Activated CD8-positive, alpha-beta T cell treated with anti-CD3 and anti-CD28 coated beads for 36 hours (primary cell): ENCODE results near the gene PIM1. TPM values are rescaled to one million over a fixed set of nuclear protein-coding genes. Genes with fewer than 3 reads are reported as not detected.
"Not testable (repeated sequence)": the region's sequence is repeated elsewhere in the genome, so short reads cannot be mapped to it uniquely, and the experiment has no call there.

Experiments
- ATAC-seq: fragments of 200-7000 bp; cut with Tn5 transposase; one replicate; pipeline ENCODE4 v1.10.0; 2021; ENCODE audit warnings: mild to moderate bottlenecking, moderate library complexity
- CTCF ChIA-PET: fragments of 350-600 bp; sonication (Branson Sonifier 250); formaldehyde crosslinking; loops from one replicate; lab custom pipeline; 2021; ENCODE audit warnings: antibody characterized with exemption; lab: Charles Lee
- POLR2A ChIA-PET: fragments of 350-600 bp; sonication (Branson Sonifier 250); formaldehyde crosslinking; loops from one replicate; lab custom pipeline; 2021; ENCODE audit warnings: antibody characterized with exemption; lab: Charles Lee
- DNase-seq: peaks from one replicate; pipeline ENCODE4 v3.0.0-alpha.2; 2020
- H3K27ac Mint-ChIP-seq: one replicate; pipeline ENCODE4 v1.8.0; 2021; ENCODE audit warnings: mild to moderate bottlenecking, mixed read lengths
- H3K27me3 Mint-ChIP-seq: one replicate; pipeline ENCODE4 v1.8.0; 2021; ENCODE audit warnings: mixed read lengths
- H3K36me3 Mint-ChIP-seq: one replicate; pipeline ENCODE4 v1.8.0; 2021; ENCODE audit warnings: low read depth, mixed read lengths
- H3K4me1 Mint-ChIP-seq: one replicate; pipeline ENCODE4 v1.8.0; 2021; ENCODE audit warnings: low read depth, mixed read lengths
- H3K4me3 Mint-ChIP-seq: one replicate; pipeline ENCODE4 v1.8.0; 2021; ENCODE audit warnings: mild to moderate bottlenecking, moderate library complexity, mixed read lengths
- H3K9me3 Mint-ChIP-seq: one replicate; pipeline ENCODE4 v1.8.0; 2021; ENCODE audit warnings: mixed read lengths
- intact Hi-C: fragments of 100-400 bp; cut with micrococcal nuclease; formaldehyde crosslinking; loops from one replicate; pipeline ENCODE4 v1.10.0; 2022
- total RNA-seq, 2 experiments: library from RNA; stranded (reverse); gene quantifications; one replicate each; pipeline ENCODE4 v1.2.3, GENCODE V29; 2021
- TF ChIP-seq, protein P1 (sequence below): fragments of 200-600 bp; IDR thresholded peaks from one replicate; pipeline ENCODE4 v1.8.0; 2022; ENCODE audit warnings: antibody characterized with exemption, mild to moderate bottlenecking

The PIM1 gene
- total RNA-seq, 2 experiments from 2014 or later: 293 to 305 TPM

- ChIA-PET POLR2A (interaction anchor here (1.0 to 13.5 kb wide), 6 partner anchors 11 to 155 kb away, joined by 3 to 261 read pairs (median 141); no protein-coding TSS in a partner anchor), CTCF (interaction anchor here (1.6 to 18.8 kb wide), 5 partner anchors 11 to 151 kb away, joined by 3 to 502 read pairs (median 57); no protein-coding TSS in a partner anchor)
- H3K36me3 Mint-ChIP-seq: peaks cover 55% of the 10 kb centered on the region
- TF ChIP-seq, protein P1, sequence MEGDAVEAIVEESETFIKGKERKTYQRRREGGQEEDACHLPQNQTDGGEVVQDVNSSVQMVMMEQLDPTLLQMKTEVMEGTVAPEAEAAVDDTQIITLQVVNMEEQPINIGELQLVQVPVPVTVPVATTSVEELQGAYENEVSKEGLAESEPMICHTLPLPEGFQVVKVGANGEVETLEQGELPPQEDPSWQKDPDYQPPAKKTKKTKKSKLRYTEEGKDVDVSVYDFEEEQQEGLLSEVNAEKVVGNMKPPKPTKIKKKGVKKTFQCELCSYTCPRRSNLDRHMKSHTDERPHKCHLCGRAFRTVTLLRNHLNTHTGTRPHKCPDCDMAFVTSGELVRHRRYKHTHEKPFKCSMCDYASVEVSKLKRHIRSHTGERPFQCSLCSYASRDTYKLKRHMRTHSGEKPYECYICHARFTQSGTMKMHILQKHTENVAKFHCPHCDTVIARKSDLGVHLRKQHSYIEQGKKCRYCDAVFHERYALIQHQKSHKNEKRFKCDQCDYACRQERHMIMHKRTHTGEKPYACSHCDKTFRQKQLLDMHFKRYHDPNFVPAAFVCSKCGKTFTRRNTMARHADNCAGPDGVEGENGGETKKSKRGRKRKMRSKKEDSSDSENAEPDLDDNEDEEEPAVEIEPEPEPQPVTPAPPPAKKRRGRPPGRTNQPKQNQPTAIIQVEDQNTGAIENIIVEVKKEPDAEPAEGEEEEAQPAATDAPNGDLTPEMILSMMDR: no peak
- DNase-seq (no peak), ATAC-seq (no peak)
- H3K4me3 Mint-ChIP-seq: peak overlapping the region; percentile 8
- peak overlapping the region; percentile 91 for H3K27ac Mint-ChIP-seq
- intact Hi-C loops: no loop called here
- H3K4me1 Mint-ChIP-seq: peaks cover 67% of the 10 kb centered on the region
- no peaks in the 10 kb centered on the region for H3K27me3 Mint-ChIP-seq
- no peaks in the 10 kb centered on the region for H3K9me3 Mint-ChIP-seq
Observed at GRCh38 chr6:37177077-37177934, 7.4 kb downstream of the PIM1 start.

- H3K27ac Mint-ChIP-seq: peak overlapping the region; percentile 91
- CTCF ChIA-PET: interaction anchor here (1.6 to 18.8 kb wide), 4 partner anchors 25 to 152 kb away, joined by 3 to 502 read pairs (median 150); no protein-coding TSS in a partner anchor
- POLR2A ChIA-PET: interaction anchor here (1.2 to 13.5 kb wide), 6 partner anchors 9 to 156 kb away, joined by 6 to 261 read pairs (median 141); no protein-coding TSS in a partner anchor
- no peak overlapping the region for H3K4me3 Mint-ChIP-seq
- peaks cover 51% of the 10 kb centered on the region for H3K36me3 Mint-ChIP-seq
- H3K4me1 Mint-ChIP-seq: peaks cover 67% of the 10 kb centered on the region
- no peaks in the 10 kb centered on the region for H3K27me3 Mint-ChIP-seq
- intact Hi-C loops: no loop called here
- ATAC-seq: no peak
- H3K9me3 Mint-ChIP-seq: no peaks in the 10 kb centered on the region
- DNase-seq: no peak
- TF ChIP-seq, protein P1: no peak
Observed at GRCh38 chr6:37177935-37178517, 8.1 kb downstream of the PIM1 start.

DNA sequence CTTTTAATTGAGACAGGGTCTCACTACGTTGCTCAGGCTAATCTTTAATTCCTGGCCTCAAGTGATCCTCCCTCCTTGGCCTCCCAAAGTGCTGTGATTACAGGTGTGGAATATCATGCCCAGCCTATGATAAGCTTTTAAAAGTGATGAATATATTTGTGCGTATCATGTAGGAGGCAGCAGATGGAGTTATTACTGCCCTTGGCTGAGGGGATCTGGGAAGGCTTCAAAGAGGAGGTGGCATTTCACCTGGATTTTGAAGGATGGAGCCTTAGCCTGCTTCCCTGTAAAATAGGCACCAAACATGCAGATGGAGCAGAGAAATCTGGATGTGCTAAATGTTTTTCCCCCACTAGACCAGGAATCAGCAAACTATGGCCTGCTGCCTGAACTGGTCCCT, 10.1 kb downstream of the PIM1 start:
- no peak overlapping the region for H3K4me3 Mint-ChIP-seq
- H3K27ac Mint-ChIP-seq: peak overlapping the region; percentile 57
- H3K4me1 Mint-ChIP-seq: peaks cover 58% of the 10 kb centered on the region
- DNase-seq (no peak), ATAC-seq (no peak)
- ChIA-PET POLR2A (interaction anchor here (0.9 to 13.5 kb wide), 4 partner anchors 8 to 131 kb away, joined by 3 to 261 read pairs (median 146); partner anchors contain the start of gene PIM1), CTCF (interaction anchor here (0.7 to 18.8 kb wide), 6 partner anchors 10 to 154 kb away, joined by 3 to 502 read pairs (median 6); no protein-coding TSS in a partner anchor)
- intact Hi-C loops: no loop called here
- TF ChIP-seq, protein P1: no peak
- H3K27me3 Mint-ChIP-seq: no peaks in the 10 kb centered on the region
- peaks cover 30% of the 10 kb centered on the region for H3K36me3 Mint-ChIP-seq
- no peaks in the 10 kb centered on the region for H3K9me3 Mint-ChIP-seq

- ChIA-PET POLR2A (interaction anchor here (0.7 to 13.5 kb wide), 6 partner anchors 8 to 151 kb away, joined by 3 to 261 read pairs (median 37); partner anchors contain the start of gene PIM1), CTCF (interaction anchor here (0.7 to 18.8 kb wide), 7 partner anchors 10 to 154 kb away, joined by 3 to 502 read pairs (median 6); no protein-coding TSS in a partner anchor)
- Mint-ChIP-seq H3K4me1 (peaks cover 56% of the 10 kb centered on the region), H3K36me3 (peaks cover 25% of the 10 kb centered on the region)
- DNase-seq, H3K27ac Mint-ChIP-seq, H3K27me3 Mint-ChIP-seq, ATAC-seq, H3K9me3 Mint-ChIP-seq, intact Hi-C loops, H3K4me3 Mint-ChIP-seq: not testable (repeated sequence)
Observed at GRCh38 chr6:37180610-37181009, 10.7 kb downstream of the PIM1 start.
